Measurements from ENCODE around the gene MT3. TPM values are rescaled to one million over a fixed set of nuclear protein-coding genes. Genes with fewer than 3 reads are reported as not detected.

Gene MT3
- total RNA-seq, 5 donors from 2014 or later (not counting 1 experiment from before 2014, with no cell fraction given) = 0.66 to 1.9 (median 0.84) TPM; not detected in 1

DNA sequence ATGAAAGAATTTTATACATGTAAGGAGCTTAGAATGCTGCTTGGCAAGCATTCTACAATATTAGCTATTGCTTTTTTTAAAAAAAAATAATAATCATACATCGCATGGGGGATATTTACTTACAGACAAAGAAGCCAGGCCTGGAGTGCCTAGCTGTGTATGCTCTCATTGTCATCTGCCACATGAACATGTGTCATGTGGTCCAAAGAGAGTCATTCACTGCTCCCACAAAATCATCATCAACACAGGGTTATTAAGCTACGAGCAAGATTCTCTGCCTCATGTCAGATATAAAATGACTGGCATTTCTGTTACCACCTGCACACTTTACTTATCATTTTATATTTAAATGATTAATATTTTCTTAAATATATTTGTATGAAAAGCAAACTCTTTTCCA is 34.3 kb downstream of the MT3 start:
- Mint-ChIP-seq H3K36me3 (no peaks in the 10 kb centered on the region), H3K27ac (no peak overlapping the region), H3K27me3 (peaks cover 0 to 16% of the 10 kb centered on the region in 2 donors), H3K4me1 (peaks cover 13 to 18% (median 16%) of the 10 kb centered on the region in 3 donors), H3K9me3 (no peaks in the 10 kb centered on the region), H3K4me3 (no peak overlapping the region)
- Histone ChIP-seq H3K4me3 (ENCODE audit: control insufficient read depth in 1 of 2, extremely low read depth in 1 of 2, low read length in 1 of 2) (no peak overlapping the region), H3K4me1 (ENCODE audit: control insufficient read depth in 1 of 2, extremely low read depth in 1 of 2, insufficient read depth in 2 of 2, low read length in 2 of 2) (peaks cover 0 to 21% of the 10 kb centered on the region in 2 experiments), H3K36me3 (ENCODE audit: control insufficient read depth in 2 of 2, extremely low read depth in 1 of 2, insufficient read depth in 1 of 2, low read length in 1 of 2) (no peaks in the 10 kb centered on the region), H3K9me3 (no peaks in the 10 kb centered on the region), H3K27ac (ENCODE audit: low read length) (no peak overlapping the region), H3K27me3 (replicated peaks in 1 of 2; ENCODE audit: control insufficient read depth in 2 of 2, extremely low read depth in 1 of 2, insufficient read depth in 2 of 2, low read length in 1 of 2) (peaks cover 14 to 20% of the 10 kb centered on the region in 2 experiments)
- WGBS (ENCODE audit: insufficient coverage) = no CpG with 5 or more reads among the region's 2 CpGs
- CTCF ChIA-PET = interaction anchor here (0.6 to 1.1 kb wide), 6 partner anchors 11 to 605 kb away, joined by 3 to 6 read pairs (median 4); partner anchors contain the start of gene MT2A (in 1 of the 2)
- POLR2A ChIA-PET = interaction anchor here (0.6 to 1.1 kb wide), 3 partner anchors 13 to 60 kb away, joined by 3 to 10 read pairs (median 4); no protein-coding TSS in a partner anchor
- DNase-seq = no peak
- ATAC-seq (replicated peaks in 1 of 4) = no peak

DNA sequence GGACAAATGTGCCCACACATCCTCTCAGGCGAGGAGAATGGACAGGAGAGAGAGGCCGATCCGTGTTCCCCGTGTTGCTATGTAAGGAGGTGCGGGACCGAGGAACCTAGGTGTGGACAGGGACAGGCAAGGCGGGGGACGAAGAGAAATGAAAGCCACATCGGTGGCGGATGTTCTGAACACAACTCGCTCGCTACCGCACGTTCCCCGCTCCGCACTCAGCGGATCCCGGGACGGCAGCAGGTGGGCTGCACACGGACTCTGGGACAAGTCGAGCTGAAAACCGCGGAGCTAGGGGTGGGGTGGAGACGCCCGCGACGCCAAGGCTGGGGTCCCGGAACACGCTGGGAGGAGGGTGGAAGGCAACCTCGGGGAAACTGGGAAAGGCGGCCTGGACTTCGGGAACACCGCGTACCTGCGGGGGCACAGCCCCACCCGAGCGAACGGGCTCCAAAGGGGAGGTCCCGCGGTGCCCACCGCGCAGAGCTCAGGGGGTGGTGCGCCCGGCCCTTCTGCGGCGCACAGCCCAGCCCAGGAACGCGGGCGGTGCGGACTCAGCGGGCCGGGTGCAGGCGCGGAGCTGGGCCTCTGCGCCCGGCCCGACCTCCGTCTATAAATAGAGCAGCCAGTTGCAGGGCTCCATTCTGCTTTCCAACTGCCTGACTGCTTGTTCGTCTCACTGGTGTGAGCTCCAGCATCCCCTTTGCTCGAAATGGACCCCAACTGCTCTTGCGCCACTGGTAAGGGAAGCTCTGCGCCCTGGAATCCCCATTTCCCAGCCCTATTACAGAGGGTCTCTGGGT is 36.0 kb downstream of the MT3 start, which contains the start of gene MT1E:
Gene MT1E (plus strand): TSS at position 642 of the 803 bp plus-strand sequence. CDS start 71 bp downstream, at position 713.
- Mint-ChIP-seq H3K4me1 (peaks cover 13 to 20% (median 16%) of the 10 kb centered on the region in 3 donors), H3K9me3 (no peaks in the 10 kb centered on the region), H3K27me3 (peaks cover 4 to 12% of the 10 kb centered on the region in 2 donors), H3K27ac (peak within 1 kb of the TSS; percentile 58 to 82), H3K36me3 (no peaks in the 10 kb centered on the region), H3K4me3 (peak within 1 kb of the TSS; percentile 82 to 88 (median 86))
- H3K4me3 ChIP-seq (ENCODE audit: control insufficient read depth in 1 of 2, extremely low read depth in 1 of 2, low read length in 1 of 2) = peak within 1 kb of the TSS; percentile 56 to 65
- CTCF ChIA-PET = interaction anchor here in 1 of 2 donors (1.0 kb wide), 1 partner anchor 77 kb away, joined by 7 read pairs; no protein-coding TSS in a partner anchor
- no peaks in the 10 kb centered on the region for H3K9me3 ChIP-seq
- DNase-seq (peak in 23 of 35 experiments; percentile 15 to 77 (median 37)), ATAC-seq (replicated peaks in 1 of 4) (peak; percentile 91 to 94 (median 94))
- peaks cover 17 to 20% of the 10 kb centered on the region in 2 experiments for H3K27me3 ChIP-seq (replicated peaks in 1 of 2; ENCODE audit: control insufficient read depth in 2 of 2, extremely low read depth in 1 of 2, insufficient read depth in 2 of 2, low read length in 1 of 2)
- 5% methylated on average over 62 of the region's 62 CpGs for WGBS (ENCODE audit: insufficient coverage)
- no peaks in the 10 kb centered on the region for H3K36me3 ChIP-seq (ENCODE audit: control insufficient read depth in 2 of 2, extremely low read depth in 1 of 2, insufficient read depth in 1 of 2, low read length in 1 of 2)
- peak within 1 kb of the TSS; percentile 29 for H3K27ac ChIP-seq (ENCODE audit: low read length)
- peaks cover 0 to 21% of the 10 kb centered on the region in 2 experiments for H3K4me1 ChIP-seq (ENCODE audit: control insufficient read depth in 1 of 2, extremely low read depth in 1 of 2, insufficient read depth in 2 of 2, low read length in 2 of 2)
- POLR2A ChIA-PET = interaction anchor here (0.5 to 1.1 kb wide), 4 partner anchors 17 to 312 kb away, joined by 3 to 9 read pairs (median 6); partner anchors contain the start of gene MT2A (in 1 of the 2)

DNA sequence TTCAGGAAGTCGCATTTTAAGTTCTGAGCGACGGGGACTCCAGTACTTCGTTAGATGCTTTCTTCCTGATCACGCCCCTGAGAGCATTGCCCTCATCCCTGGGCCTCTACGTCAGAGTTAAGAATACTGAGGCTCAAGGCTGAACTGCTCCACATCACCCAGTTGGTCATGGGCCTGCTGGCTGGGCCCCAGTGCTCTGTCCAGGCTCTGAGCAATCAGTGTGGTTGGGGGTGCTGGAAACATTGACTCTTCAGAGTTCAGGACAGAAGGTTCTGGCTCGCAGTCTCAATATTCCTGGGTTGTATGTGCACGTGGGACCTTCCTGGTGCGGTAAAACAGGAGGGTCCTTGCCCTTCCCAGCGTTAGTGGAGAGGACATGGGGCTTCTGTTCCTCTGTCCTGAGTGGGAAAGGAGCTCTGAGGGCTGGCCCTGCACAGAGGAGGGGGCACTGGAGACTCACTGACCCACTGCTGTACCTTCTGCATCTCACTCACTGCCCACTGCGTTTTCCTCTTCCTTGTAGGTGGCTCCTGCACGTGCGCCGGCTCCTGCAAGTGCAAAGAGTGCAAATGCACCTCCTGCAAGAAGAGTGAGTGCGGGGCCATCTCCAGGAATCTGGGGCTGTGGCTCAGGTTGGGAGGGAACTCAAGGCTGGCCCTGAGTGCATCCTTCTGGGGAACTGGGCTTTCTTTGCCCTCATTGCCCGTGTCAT is 36.8 kb downstream of the MT3 start:
- Mint-ChIP-seq H3K9me3 (no peaks in the 10 kb centered on the region), H3K4me3 (peak overlapping the region; percentile 82 to 88 (median 86)), H3K4me1 (peaks cover 13 to 20% (median 16%) of the 10 kb centered on the region in 3 donors), H3K36me3 (no peaks in the 10 kb centered on the region), H3K27ac (peak overlapping the region; percentile 34 to 69), H3K27me3 (peaks cover 8 to 19% of the 10 kb centered on the region in 2 donors)
- ChIA-PET CTCF (interaction anchor here in 1 of 2 donors (1.0 kb wide), 1 partner anchor 76 kb away, joined by 7 read pairs; no protein-coding TSS in a partner anchor), POLR2A (interaction anchor here (0.5 to 1.1 kb wide), 4 partner anchors 18 to 311 kb away, joined by 3 to 9 read pairs (median 6); partner anchors contain the start of gene MT2A (in 1 of the 2))
- Histone ChIP-seq H3K4me3 (ENCODE audit: control insufficient read depth in 1 of 2, extremely low read depth in 1 of 2, low read length in 1 of 2) (peak overlapping the region; percentile 56 to 65), H3K9me3 (no peaks in the 10 kb centered on the region), H3K27ac (ENCODE audit: low read length) (peak overlapping the region; percentile 29), H3K4me1 (ENCODE audit: control insufficient read depth in 1 of 2, extremely low read depth in 1 of 2, insufficient read depth in 2 of 2, low read length in 2 of 2) (peaks cover 0 to 21% of the 10 kb centered on the region in 2 experiments), H3K27me3 (replicated peaks in 1 of 2; ENCODE audit: control insufficient read depth in 2 of 2, extremely low read depth in 1 of 2, insufficient read depth in 2 of 2, low read length in 1 of 2) (peaks cover 17 to 23% of the 10 kb centered on the region in 2 experiments), H3K36me3 (ENCODE audit: control insufficient read depth in 2 of 2, extremely low read depth in 1 of 2, insufficient read depth in 1 of 2, low read length in 1 of 2) (no peaks in the 10 kb centered on the region)
- WGBS (ENCODE audit: insufficient coverage) = 26% methylated on average over 8 of the region's 16 CpGs
- ATAC-seq (replicated peaks in 1 of 4) = peak in 3 of 4 experiments; percentile 24 to 39 (median 25)
- DNase-seq = no peak

DNA sequence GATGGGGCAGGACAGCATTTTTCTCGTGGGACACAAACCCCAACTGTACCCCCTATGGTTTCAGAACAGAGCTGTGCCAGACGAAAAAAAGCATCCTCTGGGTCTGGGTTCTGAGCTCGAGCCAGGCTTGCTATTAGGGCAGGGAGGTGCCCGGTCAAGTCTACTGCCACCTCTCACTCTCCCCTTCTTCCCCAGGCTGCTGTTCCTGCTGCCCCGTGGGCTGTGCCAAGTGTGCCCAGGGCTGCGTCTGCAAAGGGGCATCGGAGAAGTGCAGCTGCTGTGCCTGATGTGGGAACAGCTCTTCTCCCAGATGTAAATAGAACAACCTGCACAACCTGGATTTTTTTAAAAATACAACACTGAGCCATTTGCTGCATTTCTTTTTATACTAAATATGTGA is 37.4 kb downstream of the MT3 start:
- Mint-ChIP-seq H3K27me3 (peaks cover 14 to 24% of the 10 kb centered on the region in 2 donors), H3K4me3 (peak overlapping the region in 1 of 3 donors; percentile 86), H3K4me1 (peaks cover 16 to 22% (median 18%) of the 10 kb centered on the region in 3 donors), H3K9me3 (no peaks in the 10 kb centered on the region), H3K27ac (no peak overlapping the region), H3K36me3 (no peaks in the 10 kb centered on the region)
- ChIA-PET CTCF (no interaction called here), POLR2A (no interaction called here)
- Histone ChIP-seq H3K27ac (ENCODE audit: low read length) (no peak overlapping the region), H3K4me1 (ENCODE audit: control insufficient read depth in 1 of 2, extremely low read depth in 1 of 2, insufficient read depth in 2 of 2, low read length in 2 of 2) (peaks cover 0 to 22% of the 10 kb centered on the region in 2 experiments), H3K4me3 (ENCODE audit: control insufficient read depth in 1 of 2, extremely low read depth in 1 of 2, low read length in 1 of 2) (no peak overlapping the region), H3K27me3 (replicated peaks in 1 of 2; ENCODE audit: control insufficient read depth in 2 of 2, extremely low read depth in 1 of 2, insufficient read depth in 2 of 2, low read length in 1 of 2) (peaks cover 20 to 29% of the 10 kb centered on the region in 2 experiments), H3K9me3 (no peaks in the 10 kb centered on the region), H3K36me3 (ENCODE audit: control insufficient read depth in 2 of 2, extremely low read depth in 1 of 2, insufficient read depth in 1 of 2, low read length in 1 of 2) (no peaks in the 10 kb centered on the region)
- DNase-seq (no peak), ATAC-seq (replicated peaks in 1 of 4) (no peak)
- 84% methylated on average over 6 of the region's 7 CpGs for WGBS (ENCODE audit: insufficient coverage)

DNA sequence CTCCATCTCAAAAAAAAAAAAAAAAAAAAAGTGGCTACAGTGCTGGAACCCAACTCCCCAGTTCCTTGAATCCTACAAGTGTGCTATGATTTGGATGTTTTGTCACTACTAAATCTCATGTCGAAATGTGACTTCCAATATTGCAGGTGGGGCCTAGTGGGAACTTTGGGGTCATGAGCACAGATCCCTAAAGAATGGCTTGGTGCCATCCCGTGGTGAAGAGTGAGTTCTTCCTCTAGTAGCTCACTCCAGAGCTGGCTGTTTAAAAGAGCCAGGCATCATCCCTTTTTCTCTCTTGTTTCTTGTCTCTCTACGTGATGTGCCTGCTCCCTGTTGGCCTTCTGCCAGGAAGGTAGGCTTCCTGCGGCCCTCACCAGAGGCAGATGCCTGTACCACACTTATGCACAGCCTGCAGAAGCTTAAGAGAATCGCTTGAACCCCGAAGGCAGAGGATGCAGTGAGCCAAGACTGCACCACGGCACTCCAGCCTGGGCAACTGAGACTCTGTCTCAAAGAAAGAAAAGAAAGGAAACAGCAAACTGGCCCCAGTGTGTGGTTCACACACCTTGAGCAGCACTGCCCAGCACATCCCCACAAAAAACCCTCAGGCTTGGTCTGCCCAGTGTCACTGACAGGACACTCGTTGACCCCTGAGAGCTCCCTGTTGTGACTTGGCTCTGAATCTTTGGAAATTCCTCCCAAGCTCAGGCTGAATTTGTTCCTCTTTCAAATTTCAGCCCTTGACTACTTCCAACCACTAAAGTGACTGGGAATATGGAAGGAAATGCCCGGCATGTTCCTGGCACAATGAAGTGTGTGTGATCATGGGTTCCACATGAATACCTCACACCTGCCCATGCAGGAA is 39.4 kb downstream of the MT3 start:
- DNase-seq (no peak), ATAC-seq (replicated peaks in 1 of 4) (no peak)
- Histone ChIP-seq H3K4me3 (ENCODE audit: control insufficient read depth in 1 of 2, extremely low read depth in 1 of 2, low read length in 1 of 2) (no peak overlapping the region), H3K27ac (ENCODE audit: low read length) (no peak overlapping the region), H3K36me3 (ENCODE audit: control insufficient read depth in 2 of 2, extremely low read depth in 1 of 2, insufficient read depth in 1 of 2, low read length in 1 of 2) (no peaks in the 10 kb centered on the region), H3K4me1 (ENCODE audit: control insufficient read depth in 1 of 2, extremely low read depth in 1 of 2, insufficient read depth in 2 of 2, low read length in 2 of 2) (peaks cover 0 to 35% of the 10 kb centered on the region in 2 experiments), H3K27me3 (replicated peaks in 1 of 2; ENCODE audit: control insufficient read depth in 2 of 2, extremely low read depth in 1 of 2, insufficient read depth in 2 of 2, low read length in 1 of 2) (peaks cover 24 to 49% of the 10 kb centered on the region in 2 experiments), H3K9me3 (no peaks in the 10 kb centered on the region)
- ChIA-PET CTCF (no interaction called here), POLR2A (interaction anchor here in 1 of 2 donors (0.6 to 0.9 kb wide), 2 partner anchors 14 to 710 kb away, joined by 3 to 6 read pairs; no protein-coding TSS in a partner anchor)
- Mint-ChIP-seq H3K9me3 (no peaks in the 10 kb centered on the region), H3K36me3 (no peaks in the 10 kb centered on the region), H3K27me3 (peaks cover 28 to 40% of the 10 kb centered on the region in 2 donors), H3K4me3 (no peak overlapping the region), H3K4me1 (peaks cover 24 to 30% (median 26%) of the 10 kb centered on the region in 3 donors), H3K27ac (no peak overlapping the region)
- 79% methylated on average over 6 of the region's 9 CpGs for WGBS (ENCODE audit: insufficient coverage)
